Mucosa of descending colon (tissue), 3 donors: ENCODE data around the gene UGT1A9. TPM values are rescaled to one million over a fixed set of nuclear protein-coding genes. Genes with fewer than 3 reads are reported as not detected.
"Not testable (repeated sequence)": the region's sequence is repeated elsewhere in the genome, so short reads cannot be mapped to it uniquely, and the experiment has no call there.

Experiments used
- ATAC-seq: fragments of 200-7000 bp; cut with Tn5 transposase; one replicate; pipeline ENCODE4 v1.9.1; 2020; ENCODE audit warnings: mild to moderate bottlenecking, moderate library complexity
- DNase-seq, 3 donors: peaks; one replicate each; pipeline ENCODE4 v3.0.0-alpha.2; 2020
- H3K36me3 ChIP-seq: fragments of 200-600 bp; one replicate; pipeline ENCODE4 v1.8.0; 2021; ENCODE audit warnings: low read depth, mild to moderate bottlenecking
- H3K4me1 ChIP-seq: fragments of 200-600 bp; one replicate; pipeline ENCODE4 v1.8.0; 2021; ENCODE audit warnings: low read depth, mild to moderate bottlenecking
- H3K4me3 ChIP-seq: fragments of 200-600 bp; one replicate; pipeline ENCODE4 v1.8.0; 2021; ENCODE audit warnings: mild to moderate bottlenecking
- H3K9me3 ChIP-seq: fragments of 200-600 bp; one replicate; pipeline ENCODE4 v1.8.0; 2021; ENCODE audit warnings: mild to moderate bottlenecking
- intact Hi-C, 2 donors: fragments of 100-400 bp; cut with DNase I in 1 of 2; cut with micrococcal nuclease in 1 of 2; formaldehyde crosslinking; loops; one replicate each; pipeline versions ENCODE4 v1.11.0 to v1.11.1; 2022; cut with DNase I, micrococcal nuclease
- total RNA-seq, 3 donors: library from RNA; stranded (reverse); fragmentation: NEBNext Ultra II Directional in 2 of 3; extraction: Animal tissue kit (Norgen Biotek cat#: 25700) in 2 of 3; gene quantifications; one replicate each; pipeline versions ENCODE4 v1.2.1 to v1.2.4, GENCODE V29; 2021 to 2023
- TF ChIP-seq, protein P1 (sequence below): fragments of 200-600 bp; IDR thresholded peaks from one replicate; pipeline ENCODE4 v1.8.0; 2022; ENCODE audit warnings: antibody characterized with exemption, mild to moderate bottlenecking
- donor health status: DM: no; HTN: no; CAD: no; lungs with moderate emphysema.
- donor health status: DM: no; HTN: no; CAD: no.
- donor health status: DM: no; HTN: yes; CAD: no.

UGT1A9 gene
- total RNA-seq, 3 donors from 2014 or later: 3.6 to 11.4 (median 4.0) TPM

GRCh38 chr2:233718552-233718951 lies 46.9 kb downstream of the UGT1A9 start, which contains the start of gene UGT1A4:
TSS of gene UGT1A4 (plus strand) at chr2:233718736. CDS start at chr2:233718821, 85 bp downstream.
- Histone ChIP-seq H3K4me3 (no peak within 1 kb of the TSS), H3K4me1 (no peaks in the 10 kb centered on the region), H3K9me3 (no peaks in the 10 kb centered on the region), H3K36me3 (no peaks in the 10 kb centered on the region)
- ATAC-seq (no peak), DNase-seq (no peak)
- intact Hi-C loops: no loop called here
- TF ChIP-seq, protein P1, sequence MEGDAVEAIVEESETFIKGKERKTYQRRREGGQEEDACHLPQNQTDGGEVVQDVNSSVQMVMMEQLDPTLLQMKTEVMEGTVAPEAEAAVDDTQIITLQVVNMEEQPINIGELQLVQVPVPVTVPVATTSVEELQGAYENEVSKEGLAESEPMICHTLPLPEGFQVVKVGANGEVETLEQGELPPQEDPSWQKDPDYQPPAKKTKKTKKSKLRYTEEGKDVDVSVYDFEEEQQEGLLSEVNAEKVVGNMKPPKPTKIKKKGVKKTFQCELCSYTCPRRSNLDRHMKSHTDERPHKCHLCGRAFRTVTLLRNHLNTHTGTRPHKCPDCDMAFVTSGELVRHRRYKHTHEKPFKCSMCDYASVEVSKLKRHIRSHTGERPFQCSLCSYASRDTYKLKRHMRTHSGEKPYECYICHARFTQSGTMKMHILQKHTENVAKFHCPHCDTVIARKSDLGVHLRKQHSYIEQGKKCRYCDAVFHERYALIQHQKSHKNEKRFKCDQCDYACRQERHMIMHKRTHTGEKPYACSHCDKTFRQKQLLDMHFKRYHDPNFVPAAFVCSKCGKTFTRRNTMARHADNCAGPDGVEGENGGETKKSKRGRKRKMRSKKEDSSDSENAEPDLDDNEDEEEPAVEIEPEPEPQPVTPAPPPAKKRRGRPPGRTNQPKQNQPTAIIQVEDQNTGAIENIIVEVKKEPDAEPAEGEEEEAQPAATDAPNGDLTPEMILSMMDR: no peak

- intact Hi-C loops: no loop called here
- no peaks in the 10 kb centered on the region for H3K4me1 ChIP-seq
- no peak within 1 kb of the TSS for H3K4me3 ChIP-seq
- TF ChIP-seq, protein P1: no peak
- DNase-seq: no peak
- no peaks in the 10 kb centered on the region for H3K36me3 ChIP-seq
- no peaks in the 10 kb centered on the region for H3K9me3 ChIP-seq
- peak; percentile 47 for ATAC-seq
These were observed 57.1 kb downstream of the UGT1A9 start, which contains the start of gene UGT1A3 for GRCh38 chr2:233728723-233729301. TSS of gene UGT1A3 (plus strand) at chr2:233729042. CDS start at chr2:233729127, 85 bp downstream.

DNA sequence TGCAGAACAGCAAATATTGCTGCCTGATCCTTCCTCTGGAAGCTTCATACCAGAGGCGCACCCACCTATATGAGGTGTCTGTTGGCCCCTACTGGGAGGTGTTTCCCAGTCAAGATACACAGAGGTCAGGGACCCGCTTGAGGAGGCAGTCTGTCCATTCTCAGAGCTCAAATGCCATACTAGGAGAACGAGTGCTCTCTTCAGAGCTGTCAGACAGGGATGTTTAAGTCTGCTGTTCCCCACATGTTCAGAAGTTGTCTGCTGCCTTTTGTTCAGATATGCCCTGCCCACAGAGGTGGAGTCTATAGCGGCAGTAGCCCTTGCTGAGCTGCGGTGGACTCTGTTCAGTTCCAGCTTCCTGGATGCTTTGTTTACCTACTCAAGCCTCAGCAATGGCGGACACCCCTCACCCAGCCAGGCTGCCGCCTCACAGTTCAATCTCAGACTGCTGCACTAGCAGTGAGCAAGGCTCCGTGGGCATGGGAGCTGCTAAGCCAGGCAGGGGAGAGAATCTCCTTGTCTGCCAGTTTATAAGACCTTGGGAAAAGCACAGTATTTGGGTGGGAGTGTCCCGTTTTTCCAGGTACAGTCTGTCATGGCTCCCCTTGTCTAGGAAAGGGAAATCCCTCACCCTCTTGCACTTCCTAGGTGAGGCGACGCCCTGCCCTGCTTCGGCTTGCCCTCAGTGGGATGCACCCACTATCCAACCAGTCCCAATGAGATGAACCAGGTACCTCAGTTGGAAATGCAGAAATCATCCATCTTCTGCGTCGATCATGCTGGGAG lies 65.4 kb downstream of the UGT1A9 start:
- DNase-seq (peak in 2 of 3 donors; percentile 17 to 54), ATAC-seq (peak; percentile 77)
- intact Hi-C loops: not testable (repeated sequence)

GRCh38 chr2:233740870-233741269 lies 69.2 kb downstream of the UGT1A9 start:
- no peaks in the 10 kb centered on the region for H3K36me3 ChIP-seq
- H3K9me3 ChIP-seq: no peaks in the 10 kb centered on the region
- TF ChIP-seq, protein P1: no peak
- intact Hi-C loops: no loop called here
- peaks cover 8% of the 10 kb centered on the region for H3K4me1 ChIP-seq
- ATAC-seq (peak; percentile 44), DNase-seq (no peak)
- H3K4me3 ChIP-seq: no peak overlapping the region

More for the DNA sequence above, 65.4 kb downstream of the UGT1A9 start:
- H3K36me3 ChIP-seq, H3K4me1 ChIP-seq, H3K9me3 ChIP-seq, H3K4me3 ChIP-seq: not testable (repeated sequence)

DNA sequence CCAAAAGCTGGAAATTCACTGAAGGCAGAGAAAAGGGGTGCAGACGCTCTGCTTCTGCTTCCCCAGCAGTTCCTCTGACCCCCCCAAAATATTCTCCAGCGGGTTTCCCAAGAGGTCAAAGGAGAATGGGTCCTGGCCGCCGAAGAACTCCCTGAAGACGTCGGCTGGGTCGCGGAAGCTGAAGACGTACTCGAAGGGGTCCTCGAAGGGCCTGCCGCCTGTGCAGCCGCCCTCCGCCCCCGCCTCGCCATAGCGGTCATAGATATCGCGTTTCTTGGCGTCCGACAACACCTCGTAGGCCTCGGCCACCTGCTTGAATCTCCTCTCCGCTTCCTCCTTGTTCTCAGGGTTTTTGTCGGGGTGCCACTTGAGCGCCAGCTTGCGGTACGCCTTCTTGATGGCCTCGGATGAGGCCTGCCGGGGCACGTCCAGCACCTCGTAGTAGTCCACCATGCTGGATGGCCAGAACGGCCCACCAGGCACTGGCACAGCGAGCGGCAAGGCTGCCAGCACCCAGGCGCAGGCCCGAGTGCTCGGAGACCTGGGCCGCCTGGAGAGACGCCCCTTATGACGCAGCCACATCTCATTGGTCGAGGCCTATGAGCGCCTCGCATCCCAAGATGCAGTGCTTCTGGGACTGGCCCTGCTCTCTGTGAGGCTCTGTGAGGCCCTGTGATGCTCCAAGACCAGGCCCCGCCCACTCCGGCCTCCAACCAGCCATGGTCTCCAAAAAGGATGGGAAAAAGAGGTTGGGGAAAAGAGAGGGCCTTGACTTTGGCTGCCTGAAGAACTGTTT lies 72.0 kb downstream of the UGT1A9 start:
- intact Hi-C loops: no loop called here
- H3K36me3 ChIP-seq: no peaks in the 10 kb centered on the region
- H3K4me1 ChIP-seq: no peaks in the 10 kb centered on the region
- H3K4me3 ChIP-seq: no peak overlapping the region
- TF ChIP-seq, protein P1: no peak
- peak in 1 of 3 donors; percentile 51 for DNase-seq
- no peaks in the 10 kb centered on the region for H3K9me3 ChIP-seq
- ATAC-seq: no peak
